GM18507 (cell line): ENCODE measurements around the gene ZNF281.

Source experiments
- DNase-seq: peaks from one replicate; pipeline ENCODE4 v3.0.0; 2011; ENCODE audit warnings: low read depth; ENCODE audit not compliant: insufficient read length; ENCODE audit errors: extremely low spot score
- FAIRE-seq: peaks from 2 replicates; lab custom pipeline; 2011; peaks lifted over from hg19 to GRCh38; lab: Jason Lieb, UNC

ZNF281 gene

GRCh38 chr1:200399860-200400259 lies 10.0 kb downstream of the ZNF281 start:
- DNase-seq (no peak), FAIRE-seq (no peak)

GRCh38 chr1:200398373-200398772 lies 11.5 kb downstream of the ZNF281 start:
- FAIRE-seq: no peak
- no peak for DNase-seq

DNA sequence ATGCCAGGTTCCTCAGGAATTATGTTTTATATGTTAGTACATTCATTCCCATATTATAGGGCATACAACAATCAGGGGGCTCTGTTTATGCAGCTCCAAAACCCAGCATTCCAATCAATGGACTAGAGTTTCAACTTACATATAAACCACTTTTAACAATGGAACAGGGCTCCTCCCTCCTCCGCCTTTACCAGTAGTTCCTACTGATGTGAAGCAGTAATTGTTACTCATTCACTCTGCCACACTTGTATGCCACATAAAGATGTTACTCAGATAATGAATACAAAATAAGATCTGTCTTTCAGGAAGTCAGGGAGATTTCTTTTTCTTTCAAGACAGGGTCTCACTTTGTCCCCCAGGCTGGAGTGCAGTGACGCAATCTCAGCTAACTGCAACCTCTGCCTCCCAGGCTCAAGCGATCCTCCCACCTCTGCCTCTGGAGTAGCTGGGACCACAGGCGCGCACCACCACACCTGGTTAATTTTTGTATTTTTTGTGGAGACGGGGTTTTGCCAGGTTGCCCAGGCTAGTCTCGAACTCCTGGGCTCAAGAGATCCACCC lies 17.1 kb downstream of the ZNF281 start:
- DNase-seq (no peak), FAIRE-seq (no peak)

DNA sequence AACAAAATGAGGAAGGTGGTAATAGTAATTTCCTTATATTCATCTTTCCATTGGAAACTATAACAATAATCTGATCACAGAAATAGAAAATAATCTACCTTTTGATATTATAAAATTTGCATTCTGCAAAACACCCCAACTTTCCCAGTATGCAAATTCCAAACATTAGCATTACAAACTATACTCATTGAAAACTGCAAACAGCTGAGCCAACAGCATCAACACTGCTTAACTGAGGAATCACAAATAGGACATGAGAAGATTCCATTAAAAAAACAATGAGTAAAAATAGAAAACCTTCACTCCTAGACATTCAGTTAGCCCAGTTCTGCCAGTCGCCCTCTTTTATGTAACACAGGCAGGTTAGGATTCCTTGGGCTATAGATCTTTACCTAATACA lies 18.1 kb downstream of the ZNF281 start:
- DNase-seq: no peak

GRCh38 chr1:200388791-200389190 lies 21.0 kb downstream of the ZNF281 start:
- no peak for FAIRE-seq

More for the DNA sequence above, 18.1 kb downstream of the ZNF281 start:
- FAIRE-seq: no peak

DNA sequence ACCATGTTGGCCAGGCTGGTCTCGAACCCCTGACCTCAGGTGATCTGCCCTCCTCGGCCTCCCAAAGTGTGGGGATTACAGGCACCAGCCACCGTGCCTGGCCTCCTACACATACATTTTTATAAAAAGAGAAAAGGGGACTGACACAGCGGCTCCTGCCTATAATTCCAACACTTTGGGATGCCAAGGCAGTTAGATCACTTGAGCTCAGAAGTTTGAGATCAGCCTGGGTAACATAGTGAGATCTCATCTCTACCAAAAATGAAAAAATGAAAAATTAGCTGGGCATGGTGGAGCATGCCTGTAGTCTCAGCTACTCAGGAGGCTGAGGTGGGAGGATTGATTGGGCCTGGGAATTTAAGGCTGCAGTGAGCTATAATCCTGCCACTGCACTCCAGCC lies 23.4 kb downstream of the ZNF281 start:
- DNase-seq: no peak
- FAIRE-seq: no peak

More at GRCh38 chr1:200388791-200389190, 21.0 kb downstream of the ZNF281 start:
- DNase-seq: no peak

DNA sequence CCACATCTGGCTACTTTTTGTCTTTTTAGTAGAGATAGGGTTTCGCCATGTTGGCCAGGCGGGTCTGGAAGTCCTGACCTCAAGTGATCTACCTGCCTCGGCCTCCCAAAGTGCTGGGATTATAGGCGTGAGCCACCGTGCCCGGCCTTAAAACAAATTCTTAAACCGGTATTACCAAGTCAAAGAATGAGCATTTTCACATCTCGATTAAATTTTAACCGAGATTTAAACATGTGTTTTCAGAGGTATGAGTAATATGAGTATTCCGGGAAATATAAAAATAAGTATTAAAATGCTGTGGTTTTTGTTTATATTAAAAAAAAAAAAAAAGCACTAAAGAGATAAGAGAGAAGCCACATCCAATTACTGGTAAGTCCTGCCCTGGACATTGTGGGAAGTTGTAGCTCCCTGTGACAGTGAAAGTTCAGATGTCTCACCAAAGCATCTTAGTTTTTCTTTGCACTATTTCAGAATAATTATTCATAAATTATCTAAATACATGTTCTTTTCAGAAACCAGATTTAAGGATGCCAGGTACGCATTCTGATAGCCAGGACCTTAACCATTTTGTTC lies 24.9 kb downstream of the ZNF281 start:
- DNase-seq (peak; percentile 32), FAIRE-seq (peak; percentile 69)

GRCh38 chr1:200381256-200381984 lies 28.4 kb downstream of the ZNF281 start:
- no peak for DNase-seq
- FAIRE-seq: no peak

DNA sequence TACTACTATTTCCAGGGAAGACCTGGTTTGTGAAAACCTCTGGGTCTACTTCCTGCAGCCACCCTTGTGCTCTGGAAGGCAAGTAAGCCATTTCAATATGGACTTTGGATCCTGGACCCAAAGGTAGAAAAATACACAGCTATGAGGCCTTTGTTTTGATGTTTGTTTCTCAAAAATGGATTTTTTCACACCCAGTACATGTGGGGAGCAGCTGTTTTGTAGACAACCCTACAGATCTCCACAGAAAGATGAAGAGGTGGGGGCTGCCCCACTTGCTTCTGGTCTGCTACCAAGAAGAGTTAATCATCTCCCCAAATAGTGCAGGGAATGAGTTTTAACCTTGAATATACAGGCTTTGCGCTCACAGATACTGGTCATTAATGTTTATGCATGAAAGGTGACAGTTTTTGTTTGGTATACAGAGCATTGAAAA lies 29.2 kb downstream of the ZNF281 start:
- DNase-seq (peak; percentile 29), FAIRE-seq (peak; percentile 88)

DNA sequence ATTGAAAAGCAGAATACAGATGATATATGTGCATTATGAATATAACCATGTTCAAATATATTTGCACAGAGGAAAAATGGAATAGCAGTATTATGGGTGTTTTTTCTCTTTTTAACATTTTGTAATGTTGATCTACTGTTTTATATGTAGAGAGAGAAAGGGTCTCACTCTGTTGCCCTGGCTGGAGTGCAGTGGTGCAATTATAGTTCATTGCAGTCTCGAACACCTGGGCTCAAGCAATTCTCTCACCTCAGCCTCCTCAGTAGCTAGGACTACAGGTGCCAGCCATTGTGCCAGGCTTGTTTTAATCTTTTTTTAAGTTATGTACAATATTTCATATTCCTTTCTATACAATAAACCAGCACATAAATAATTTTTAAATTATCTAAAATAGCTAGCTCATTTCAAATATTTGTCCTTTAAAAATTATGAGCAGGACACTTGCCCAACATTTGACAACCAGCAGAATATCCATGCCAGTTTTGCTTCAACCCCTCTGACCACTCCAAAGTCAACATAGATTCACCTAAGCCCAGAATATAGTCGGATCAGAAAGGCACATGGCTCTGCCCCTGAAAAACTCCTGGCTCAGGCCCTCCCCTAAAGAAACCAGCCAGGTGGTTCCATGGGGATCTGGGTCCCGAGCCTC lies 29.8 kb downstream of the ZNF281 start:
- no peak for DNase-seq
- FAIRE-seq: no peak

GRCh38 chr1:200379432-200379757 lies 30.4 kb downstream of the ZNF281 start:
- DNase-seq: no peak
- FAIRE-seq: no peak

DNA sequence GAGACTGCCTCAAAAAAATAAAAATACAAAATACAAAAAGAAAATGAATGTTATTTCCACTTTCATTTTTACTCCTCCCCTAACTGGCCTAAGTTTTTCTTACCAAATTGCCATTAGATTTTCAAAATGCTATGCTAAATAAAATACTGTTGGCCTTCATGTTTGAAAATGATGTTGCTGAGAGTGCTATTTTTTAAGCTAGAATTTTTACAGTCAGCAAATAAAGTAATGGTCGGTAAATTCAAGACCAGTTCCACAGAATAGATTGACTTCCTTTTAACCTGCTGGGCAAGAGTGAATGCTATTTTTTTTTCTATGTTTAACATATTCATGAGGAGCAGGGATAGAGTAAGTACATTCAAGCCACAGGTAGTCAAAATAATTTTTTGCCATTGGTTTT lies 31.7 kb downstream of the ZNF281 start:
- FAIRE-seq: peak; percentile 38
- no peak for DNase-seq

- FAIRE-seq (no peak), DNase-seq (no peak)
Measured at GRCh38 chr1:200376528-200376927, 33.3 kb downstream of the ZNF281 start.

DNA sequence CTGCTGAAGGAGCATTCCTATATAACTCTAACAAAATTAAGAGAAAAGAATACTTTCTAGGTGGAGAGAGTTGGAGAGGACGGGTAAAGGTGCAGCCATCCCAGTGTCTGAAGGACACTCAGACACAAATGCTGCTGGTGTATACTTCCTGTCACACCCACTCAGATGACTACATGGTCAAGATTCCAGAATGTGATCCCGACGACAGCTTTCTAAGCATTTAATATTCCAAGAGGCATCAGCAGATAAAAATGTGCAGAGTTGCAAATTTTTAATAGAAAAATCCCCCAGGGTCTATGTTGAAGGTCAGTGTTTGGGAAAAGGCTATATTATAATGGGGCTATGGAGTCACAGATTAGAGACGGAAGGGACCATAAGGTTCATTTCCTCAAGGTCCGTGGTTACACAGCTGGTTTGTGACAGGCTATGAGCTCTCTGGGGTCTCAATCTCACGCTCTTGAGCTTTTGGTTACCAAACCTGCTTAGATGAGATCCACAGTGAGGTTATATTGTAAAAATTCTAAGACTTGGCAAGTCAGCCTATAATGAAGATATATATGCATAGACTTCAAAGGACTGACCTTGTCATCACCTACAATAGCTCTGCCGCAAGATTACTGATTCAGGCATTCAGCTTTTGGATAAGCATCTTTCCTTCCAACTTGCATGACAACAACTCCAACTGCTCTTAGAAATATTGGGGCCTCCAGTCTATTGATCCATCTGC lies 35.1 kb downstream of the ZNF281 start:
- DNase-seq (no peak), FAIRE-seq (no peak)

DNA sequence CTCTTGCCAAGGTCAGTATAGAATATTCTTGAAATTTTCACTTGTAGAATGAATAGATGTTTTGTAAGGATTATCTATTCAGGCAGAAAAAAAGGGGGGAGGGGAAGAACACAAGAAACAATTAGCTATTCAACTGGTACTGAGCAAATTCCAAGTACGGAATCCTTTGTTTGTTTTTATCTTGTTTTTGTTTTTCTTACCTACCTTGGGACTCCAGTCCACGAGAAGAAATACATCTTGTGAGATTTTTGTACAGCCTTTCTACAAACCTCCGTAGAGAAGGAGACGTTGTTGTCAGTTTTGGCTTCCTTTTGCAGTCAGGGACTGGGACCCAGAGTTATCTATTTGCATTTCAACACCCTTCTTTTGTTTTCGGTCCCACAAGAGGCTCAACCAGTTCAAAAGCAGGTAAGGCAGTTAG lies 36.0 kb downstream of the ZNF281 start:
- DNase-seq: no peak
- no peak for FAIRE-seq

- DNase-seq (no peak), FAIRE-seq (no peak)
Measured at GRCh38 chr1:200372885-200373181, 37.0 kb downstream of the ZNF281 start.

GRCh38 chr1:200372095-200372884 lies 37.5 kb downstream of the ZNF281 start:
- FAIRE-seq (no peak), DNase-seq (no peak)

- no peak for FAIRE-seq
- DNase-seq: no peak
Measured at GRCh38 chr1:200369706-200370105, 40.1 kb downstream of the ZNF281 start.

DNA sequence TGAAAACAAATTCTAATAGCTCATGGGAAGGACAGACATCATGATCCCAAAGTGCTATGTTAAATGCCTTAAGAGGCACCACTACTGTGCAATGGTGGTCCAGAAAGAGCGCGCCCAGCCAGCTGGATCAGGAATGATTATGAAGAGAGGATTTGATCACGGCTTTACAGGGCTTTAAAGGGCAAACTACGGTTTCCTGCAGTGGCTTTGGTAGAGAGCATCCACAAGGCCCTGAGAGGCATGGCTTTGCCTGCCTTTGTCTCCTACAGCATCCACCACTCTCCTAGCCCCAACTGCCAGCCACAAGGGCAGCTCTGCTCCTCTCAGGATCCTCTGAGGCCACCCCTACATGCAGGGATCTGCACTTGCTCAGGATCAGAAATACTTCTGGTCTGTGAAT lies 40.7 kb downstream of the ZNF281 start:
- no peak for DNase-seq
- no peak for FAIRE-seq
